ENCODE measurements around the gene SLC12A8.

The SLC12A8 gene

DNA sequence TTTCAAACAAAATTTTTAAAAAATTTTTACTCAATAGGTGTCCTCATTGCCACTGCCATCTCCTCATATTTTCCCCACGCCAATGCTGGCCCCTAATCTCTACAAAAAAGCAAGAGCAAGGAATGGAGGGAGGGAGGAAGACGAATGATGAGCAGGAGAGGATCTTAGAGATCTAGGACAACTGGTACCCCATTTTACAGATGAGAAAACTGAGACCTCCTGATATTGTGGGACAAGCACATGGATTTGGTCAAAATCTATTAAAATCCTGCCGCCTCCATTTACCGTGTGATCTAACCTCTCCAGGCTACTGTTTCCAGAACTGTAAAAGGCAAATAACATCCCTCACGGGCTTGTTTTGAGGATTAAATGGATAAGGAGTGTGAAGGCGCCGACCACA is 161.3 kb downstream of the SLC12A8 start:
- DNase-seq, result no peak

DNA sequence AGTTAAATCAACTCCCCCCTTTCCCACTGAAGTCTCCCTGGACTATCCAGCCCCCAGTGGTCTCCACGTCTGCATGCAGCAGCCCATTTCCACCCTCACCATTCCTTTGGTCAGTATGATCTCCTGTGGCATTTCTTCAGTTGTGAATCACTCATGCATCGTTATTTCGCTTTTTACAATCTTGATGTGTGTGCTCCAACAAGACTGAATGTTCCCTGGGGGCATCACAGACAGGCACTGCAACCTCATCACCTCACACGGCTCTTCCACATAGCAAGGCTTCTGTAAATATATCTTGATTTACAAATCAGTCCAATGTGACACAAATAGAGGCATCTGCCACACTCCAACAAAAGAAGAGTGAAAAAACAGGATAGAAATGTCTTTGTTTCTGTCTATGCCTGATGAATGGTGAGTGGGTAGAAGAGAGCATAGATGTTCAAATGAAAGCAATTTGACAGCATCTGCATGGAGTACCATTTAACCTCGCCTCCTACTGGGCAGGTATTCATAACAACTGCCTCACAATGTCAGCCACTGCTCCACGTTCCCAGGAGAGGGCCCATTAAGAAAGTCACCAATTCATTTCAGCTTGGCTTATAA is 162.0 kb downstream of the SLC12A8 start:
- no peak for DNase-seq

DNA sequence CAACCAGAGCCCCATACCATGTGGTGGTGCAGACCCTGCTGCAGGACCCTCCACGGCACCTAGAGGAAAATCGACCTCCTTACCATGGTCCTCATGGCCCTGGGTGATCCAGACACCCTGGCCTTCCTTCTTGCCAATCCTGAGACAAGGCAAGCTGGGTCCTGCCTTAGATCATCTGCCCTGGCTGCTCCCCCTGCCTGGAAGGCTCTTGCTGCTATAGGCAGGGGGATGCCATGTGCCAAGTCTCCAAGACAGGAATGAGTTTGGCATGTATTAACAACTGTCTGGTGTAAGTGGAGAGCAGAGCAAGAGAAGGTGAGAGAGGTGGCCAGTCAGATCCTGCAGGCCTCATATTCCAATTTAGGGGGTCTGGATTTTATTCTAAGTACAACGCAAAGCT is 164.3 kb downstream of the SLC12A8 start:
- no peak for DNase-seq

DNA sequence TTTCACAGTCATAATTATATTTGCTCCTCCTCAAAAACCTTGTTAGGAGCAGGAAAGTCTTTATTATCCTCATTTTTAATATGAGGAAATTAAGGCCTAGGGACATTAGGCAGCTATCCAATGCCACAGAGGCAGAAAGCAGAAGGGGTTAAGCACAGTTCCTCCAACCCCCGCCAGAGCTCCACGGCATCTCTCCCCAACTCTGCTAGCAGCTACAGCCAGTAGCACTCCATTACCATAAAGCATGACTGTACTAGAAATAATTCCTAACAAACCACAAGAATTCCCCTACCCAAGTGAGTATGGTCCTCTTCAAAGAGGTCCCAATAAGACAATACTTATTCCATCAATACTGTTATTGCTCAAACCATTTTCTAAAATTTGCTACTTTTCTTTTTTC is 166.6 kb downstream of the SLC12A8 start:
- no peak for DNase-seq

DNA sequence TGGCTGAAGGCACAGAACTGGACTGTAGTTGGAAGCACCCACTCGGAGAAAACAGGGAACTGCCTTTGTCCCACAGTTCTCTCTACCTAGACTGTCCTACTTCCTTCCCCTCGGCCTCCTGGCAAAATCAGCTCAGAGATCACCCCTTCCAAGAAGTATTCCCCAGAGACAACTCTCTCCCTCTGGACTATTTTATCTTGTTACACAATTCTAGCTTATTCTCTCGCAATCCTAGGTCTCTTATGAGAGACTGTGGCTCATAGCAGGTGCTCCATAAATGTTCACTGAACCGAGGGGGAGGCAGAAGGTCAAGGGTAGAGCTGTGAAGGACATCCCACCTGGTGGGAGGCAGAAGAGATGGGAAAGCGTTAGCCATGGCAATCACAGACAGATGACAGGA is 167.4 kb downstream of the SLC12A8 start:
- DNase-seq, result no peak

GRCh38 chr3:125043599-125044151 is 168.9 kb downstream of the SLC12A8 start:
- DNase-seq, result no peak

- no peak for DNase-seq
Observed at GRCh38 chr3:125042725-125043406, 169.7 kb downstream of the SLC12A8 start.

GRCh38 chr3:125039131-125040100 is 173.1 kb downstream of the SLC12A8 start:
- DNase-seq, result no peak

- DNase-seq, result no peak
Observed at GRCh38 chr3:125037498-125038150, 174.9 kb downstream of the SLC12A8 start.

DNA sequence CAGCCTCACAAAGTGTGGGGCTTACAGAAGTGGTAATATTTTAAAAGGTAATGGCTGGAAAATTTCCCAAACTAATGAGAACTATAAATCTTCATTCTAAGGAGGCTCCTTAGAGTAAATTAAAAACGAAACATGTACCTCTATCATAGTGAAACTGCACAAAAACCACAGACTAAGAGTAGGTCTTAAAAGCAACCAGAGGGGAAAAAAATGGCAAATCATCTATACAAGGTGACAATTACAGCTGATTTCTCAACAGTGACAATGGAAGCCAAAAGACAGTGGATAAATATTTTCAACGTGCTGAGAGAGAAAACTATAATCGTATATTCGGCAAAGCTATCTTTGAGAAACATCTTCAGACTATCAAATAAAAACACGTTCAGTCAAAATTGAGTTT is 177.3 kb downstream of the SLC12A8 start:
- no peak for DNase-seq

GRCh38 chr3:125033616-125034015 is 178.9 kb downstream of the SLC12A8 start:
- DNase-seq, result no peak

DNA sequence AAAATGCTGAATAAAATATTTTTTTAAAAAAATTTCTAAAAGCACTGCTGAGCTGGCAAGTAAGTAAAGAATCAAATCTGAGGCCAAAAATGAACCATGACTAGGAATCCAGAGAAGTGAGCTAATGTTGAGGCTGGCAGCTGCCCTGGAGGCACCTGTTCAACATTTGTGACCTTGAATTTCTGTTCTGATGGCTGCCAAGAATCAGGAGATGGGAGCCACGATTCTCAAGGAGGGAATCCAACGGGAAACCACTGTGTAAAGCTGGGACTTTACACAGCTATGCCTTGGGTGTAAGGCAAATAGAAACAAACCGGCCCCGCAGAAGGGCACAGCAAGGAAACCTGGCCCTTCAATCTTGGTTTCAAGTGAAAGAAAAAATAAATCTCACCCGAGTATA is 179.4 kb downstream of the SLC12A8 start:
- DNase-seq, result no peak

DNA sequence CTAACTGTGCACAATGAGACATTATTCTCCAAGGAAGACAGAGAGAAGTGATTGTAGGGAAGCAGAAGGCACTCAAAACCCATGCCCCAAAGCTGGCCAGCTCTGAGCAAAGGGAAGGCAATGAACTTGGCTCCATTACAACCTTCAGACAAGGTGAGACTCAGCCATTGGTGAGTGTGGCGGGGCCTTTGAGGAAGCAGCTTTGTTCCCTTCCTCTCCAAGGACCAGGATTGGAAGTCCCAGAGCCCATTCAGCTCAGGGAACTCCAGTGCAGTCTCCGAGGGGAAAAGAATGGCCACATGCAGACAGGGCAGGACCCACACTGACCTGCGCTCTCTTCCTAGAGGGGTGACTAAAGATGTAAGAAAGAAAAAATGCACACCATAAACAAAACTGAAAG is 179.9 kb downstream of the SLC12A8 start:
- no peak for DNase-seq
